NCI-H2196 (cell line): ENCODE results near the gene ZBTB7B.

Experiments used
- DNase-seq: peaks from one replicate; lab custom pipeline; 2025; ENCODE audit not compliant: unreplicated experiment; lab: John Stamatoyannopoulos, UW

ZBTB7B gene

GRCh38 chr1:155014709-155015508 lies 12.3 kb downstream of the ZBTB7B start:
- no peak for DNase-seq

- DNase-seq = no peak
These were observed 13.1 kb downstream of the ZBTB7B start for GRCh38 chr1:155015527-155016230.

GRCh38 chr1:155016231-155016831 lies 13.7 kb downstream of the ZBTB7B start:
- no peak for DNase-seq

GRCh38 chr1:155017041-155017945 lies 14.7 kb downstream of the ZBTB7B start:
- DNase-seq = peak; percentile 83

- DNase-seq = no peak
These were observed 15.3 kb downstream of the ZBTB7B start for GRCh38 chr1:155017946-155018316.

- no peak for DNase-seq
These were observed 16.2 kb downstream of the ZBTB7B start for GRCh38 chr1:155018617-155019348.

GRCh38 chr1:155019377-155020245 lies 17.0 kb downstream of the ZBTB7B start:
- no peak for DNase-seq

GRCh38 chr1:155022136-155022926 lies 19.7 kb downstream of the ZBTB7B start:
- DNase-seq = no peak

- DNase-seq = peak; percentile 37
These were observed 20.3 kb downstream of the ZBTB7B start for GRCh38 chr1:155022927-155023236.

GRCh38 chr1:155023627-155024026 lies 21.0 kb downstream of the ZBTB7B start:
- DNase-seq = no peak

GRCh38 chr1:155024315-155024714 lies 21.7 kb downstream of the ZBTB7B start:
- DNase-seq = no peak

GRCh38 chr1:155026154-155026553 lies 23.6 kb downstream of the ZBTB7B start:
- DNase-seq = no peak

- no peak for DNase-seq
These were observed 24.0 kb downstream of the ZBTB7B start for GRCh38 chr1:155026588-155026987.

- DNase-seq = no peak
These were observed 27.1 kb downstream of the ZBTB7B start for GRCh38 chr1:155029513-155030242.

- DNase-seq = no peak
These were observed 27.7 kb downstream of the ZBTB7B start for GRCh38 chr1:155030243-155030795.

- DNase-seq = no peak
These were observed 28.3 kb downstream of the ZBTB7B start for GRCh38 chr1:155030899-155031298.

- no peak for DNase-seq
These were observed 30.3 kb downstream of the ZBTB7B start for GRCh38 chr1:155032886-155033285.

- DNase-seq = no peak
These were observed 30.9 kb downstream of the ZBTB7B start, which contains the start of the genes DCST1 and DCST2 for GRCh38 chr1:155033524-155033923. TSS of gene DCST1 (plus strand) at chr1:155033824. CDS start at chr1:155034037, 213 bp downstream. TSS of gene DCST2 (minus strand) at chr1:155033781. CDS start at chr1:155033701, 80 bp downstream.
